ENCODE data around the gene PCLO.

- TF ChIP-seq CTCF (IDR thresholded peaks at IDR 0.05), result no peak
- TF ChIP-seq POLR2A (IDR thresholded peaks at IDR 0.05), result no peak
Measured at GRCh38 chr7:82816272-82816671, 346.4 kb downstream of the PCLO start.

Measured in body of pancreas (tissue), 4 donors.